Endodermal cell (in vitro differentiated cells): ENCODE data around the gene NARS2. TPM values are rescaled to one million over a fixed set of nuclear protein-coding genes. Genes with fewer than 3 reads are reported as not detected.

Experiments
- DNase-seq: peaks from one replicate; pipeline ENCODE4 v3.0.0-alpha.2; 2017
- H3K27ac ChIP-seq: 2 replicates; pipeline ENCODE4 v1.5.1; 2013; ENCODE audit warnings: mild to moderate bottlenecking, low read depth, low read length, moderate library complexity
- H3K27me3 ChIP-seq: 2 replicates; pipeline ENCODE4 v1.6.1; 2013; ENCODE audit warnings: mild to moderate bottlenecking, low read length, moderate library complexity; ENCODE audit not compliant: insufficient read depth, control insufficient read depth, poor library complexity, severe bottlenecking
- H3K36me3 ChIP-seq: 2 replicates; pipeline ENCODE4 v1.7.0; 2013; ENCODE audit warnings: mild to moderate bottlenecking, low read length, moderate library complexity; ENCODE audit not compliant: control insufficient read depth, insufficient read depth
- H3K4me1 ChIP-seq: one replicate; pipeline ENCODE4 v1.7.0; 2013; ENCODE audit warnings: low read length; ENCODE audit not compliant: control insufficient read depth, insufficient read depth
- H3K4me3 ChIP-seq: 2 replicates; pipeline ENCODE4 v1.5.1; 2013; ENCODE audit warnings: mild to moderate bottlenecking, low read length, moderate library complexity
- H3K9ac ChIP-seq: 2 replicates; pipeline ENCODE4 v1.6.1; 2013; ENCODE audit warnings: mild to moderate bottlenecking, low read length, moderate library complexity; ENCODE audit not compliant: poor library complexity, severe bottlenecking; ENCODE audit errors: extremely low read depth
- H3K9me3 ChIP-seq: 2 replicates; pipeline ENCODE4 v1.6.1; 2013; ENCODE audit warnings: mild to moderate bottlenecking, low read length, moderate library complexity; ENCODE audit not compliant: control insufficient read depth
- H3K27ac Mint-ChIP-seq: 2 replicates; pipeline ENCODE4 v1.8.0; 2020; ENCODE audit warnings: mixed read lengths
- H3K27me3 Mint-ChIP-seq: 2 replicates; pipeline ENCODE4 v1.8.0; 2021; ENCODE audit warnings: mild to moderate bottlenecking, mixed read lengths; ENCODE audit not compliant: insufficient read depth
- H3K36me3 Mint-ChIP-seq: 2 replicates; pipeline ENCODE4 v1.8.0; 2020; ENCODE audit warnings: low read depth, mixed read lengths
- H3K4me1 Mint-ChIP-seq: 2 replicates; pipeline ENCODE4 v1.8.0; 2020; ENCODE audit warnings: mixed read lengths
- H3K4me3 Mint-ChIP-seq: 2 replicates; pipeline ENCODE4 v1.8.0; 2020; ENCODE audit warnings: mild to moderate bottlenecking, moderate library complexity, mixed read lengths
- H3K9me3 Mint-ChIP-seq: 2 replicates; pipeline ENCODE4 v1.8.0; 2020; ENCODE audit warnings: mild to moderate bottlenecking, mixed read lengths
- CTCF ChIP-seq: fragments of 200-600 bp; sonication (generic); conservative IDR thresholded peaks from 2 replicates; pipeline ENCODE4 v1.5.0; 2021; ENCODE audit warnings: antibody characterized with exemption, mild to moderate bottlenecking
- WGBS, 2 experiments: methylation state at CpG; one replicate each; pipeline versions ENCODE4 v1.1.5 to v1.1.7; 2013; ENCODE audit warnings: missing lambda C conversion rate in 2 of 2, mixed read lengths in 1 of 2; ENCODE audit not compliant: insufficient coverage in 1 of 2, insufficient read length in 1 of 2; 5-methylcytosine and 5-hydroxymethylcytosine counted together
- total RNA-seq, 2 donors: library from RNA; stranded (reverse); fragmentation: NEBNext Ultra II Directional in 1 of 2; extraction: Animal tissue kit (Norgen Biotek cat#: 25700) in 1 of 2; gene quantifications; 2 replicates in 1 of 2; 3 replicates in 1 of 2; pipeline ENCODE4 v1.2.1, GENCODE V29; 2021

The NARS2 gene
- total RNA-seq, 2 donors from 2014 or later, result 45.8 to 53.7 TPM

- TF ChIP-seq CTCF, result no peak
- no peaks in the 10 kb centered on the region for H3K27me3 ChIP-seq
- no peak overlapping the region for H3K27ac Mint-ChIP-seq
These were observed 128.5 kb downstream of the NARS2 start for GRCh38 chr11:78446210-78446609.

GRCh38 chr11:78444726-78445125, 129.9 kb downstream of the NARS2 start:
- Histone ChIP-seq H3K4me1 (no peaks in the 10 kb centered on the region), H3K27ac (no peak overlapping the region), H3K4me3 (no peak overlapping the region), H3K9ac (no peak overlapping the region), H3K9me3 (peaks cover 5% of the 10 kb centered on the region), H3K36me3 (peaks cover 46% of the 10 kb centered on the region), H3K27me3 (no peaks in the 10 kb centered on the region)
- H3K9me3 Mint-ChIP-seq, result no peaks in the 10 kb centered on the region
- TF ChIP-seq CTCF, result no peak
- 96% methylated on average over 1 of the region's 1 CpG; no CpG with 5 or more reads in 1 of the 2 experiments for WGBS, 2 experiments
- no peak overlapping the region for H3K4me3 Mint-ChIP-seq
- no peaks in the 10 kb centered on the region for H3K4me1 Mint-ChIP-seq
- H3K36me3 Mint-ChIP-seq, result peaks cover 29% of the 10 kb centered on the region
- no peak overlapping the region for H3K27ac Mint-ChIP-seq
- no peaks in the 10 kb centered on the region for H3K27me3 Mint-ChIP-seq
- no peak for DNase-seq

More at GRCh38 chr11:78446210-78446609, 128.5 kb downstream of the NARS2 start:
- Histone ChIP-seq H3K4me3 (no peak overlapping the region), H3K9ac (no peak overlapping the region), H3K4me1 (no peaks in the 10 kb centered on the region), H3K27ac (no peak overlapping the region), H3K36me3 (peaks cover 40% of the 10 kb centered on the region), H3K9me3 (peaks cover 5% of the 10 kb centered on the region)
- Mint-ChIP-seq H3K4me1 (peaks cover under 1% of the 10 kb centered on the region), H3K9me3 (no peaks in the 10 kb centered on the region), H3K27me3 (no peaks in the 10 kb centered on the region), H3K36me3 (peaks cover 25% of the 10 kb centered on the region), H3K4me3 (no peak overlapping the region)
- DNase-seq, result no peak

- no peak overlapping the region for H3K4me3 ChIP-seq
- Mint-ChIP-seq H3K4me1 (no peaks in the 10 kb centered on the region), H3K9me3 (no peaks in the 10 kb centered on the region), H3K4me3 (no peak overlapping the region), H3K27me3 (no peaks in the 10 kb centered on the region), H3K27ac (no peak overlapping the region), H3K36me3 (peaks cover 39% of the 10 kb centered on the region)
- H3K9me3 ChIP-seq, result peaks cover 5% of the 10 kb centered on the region
- H3K4me1 ChIP-seq, result no peaks in the 10 kb centered on the region
- H3K27ac ChIP-seq, result no peak overlapping the region
- no peaks in the 10 kb centered on the region for H3K27me3 ChIP-seq
- no peak for DNase-seq
- no peak overlapping the region for H3K9ac ChIP-seq
- H3K36me3 ChIP-seq, result peaks cover 49% of the 10 kb centered on the region
- no peak for TF ChIP-seq CTCF
- WGBS, 2 experiments, result 89% methylated on average over 4 of the region's 4 CpGs; no CpG with 5 or more reads in 1 of the 2 experiments
These were observed 132.7 kb downstream of the NARS2 start for GRCh38 chr11:78441956-78442355.
